NOMO-1 treated with DMSO at 0.1 percent for 48 hours (cell line): Measurements from ENCODE around the gene BLOC1S6.

ENCODE experiments used
- DNase-seq: peaks from one replicate; lab custom pipeline; 2025; ENCODE audit not compliant: unreplicated experiment; lab: John Stamatoyannopoulos, UW

BLOC1S6 gene

DNA sequence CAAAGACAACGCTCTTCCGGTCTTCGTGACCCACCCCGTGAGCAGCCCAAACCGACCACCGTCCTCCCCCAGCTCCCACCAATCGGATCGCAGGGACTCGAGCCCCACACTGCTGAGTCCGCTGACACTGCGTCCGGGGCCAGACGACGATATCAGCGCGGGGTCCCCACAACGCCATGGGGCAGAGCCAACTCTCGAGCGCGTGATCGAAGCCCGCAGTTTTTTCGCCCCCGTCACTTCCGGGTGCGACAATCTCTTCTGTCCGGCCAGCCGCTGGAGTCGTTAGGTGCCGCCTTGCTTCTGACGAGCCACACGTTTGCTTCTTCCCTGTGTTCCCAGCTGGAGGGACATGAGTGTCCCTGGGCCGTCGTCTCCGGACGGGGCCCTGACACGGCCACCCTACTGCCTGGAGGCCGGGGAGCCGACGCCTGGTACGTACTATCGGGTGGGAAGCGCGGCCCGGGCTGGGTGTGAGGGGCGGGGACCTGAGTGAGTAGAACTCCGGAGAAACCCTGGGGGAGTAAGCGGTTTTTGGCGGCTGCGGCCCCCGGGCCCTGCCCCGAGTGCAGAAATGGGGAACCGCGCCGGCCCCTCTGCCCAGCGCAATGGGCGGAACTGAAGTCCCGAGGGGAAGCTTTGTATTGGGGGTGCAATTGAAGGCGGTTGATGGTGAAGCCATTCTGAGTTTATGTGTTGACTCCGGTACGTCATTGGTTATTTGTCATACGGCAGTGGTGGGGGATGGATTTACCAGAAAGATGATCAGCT, at the start of gene BLOC1S6:
Gene BLOC1S6 (plus strand): TSS at position 285 of the 768 bp plus-strand sequence. CDS start 65 bp downstream, at position 350.
- DNase-seq: peak; percentile 86

GRCh38 chr15:45539680-45540079, 47.5 kb upstream of the BLOC1S6 start:
- DNase-seq: no peak

- no peak for DNase-seq
Observed at GRCh38 chr15:45540531-45540930, 46.6 kb upstream of the BLOC1S6 start.

DNA sequence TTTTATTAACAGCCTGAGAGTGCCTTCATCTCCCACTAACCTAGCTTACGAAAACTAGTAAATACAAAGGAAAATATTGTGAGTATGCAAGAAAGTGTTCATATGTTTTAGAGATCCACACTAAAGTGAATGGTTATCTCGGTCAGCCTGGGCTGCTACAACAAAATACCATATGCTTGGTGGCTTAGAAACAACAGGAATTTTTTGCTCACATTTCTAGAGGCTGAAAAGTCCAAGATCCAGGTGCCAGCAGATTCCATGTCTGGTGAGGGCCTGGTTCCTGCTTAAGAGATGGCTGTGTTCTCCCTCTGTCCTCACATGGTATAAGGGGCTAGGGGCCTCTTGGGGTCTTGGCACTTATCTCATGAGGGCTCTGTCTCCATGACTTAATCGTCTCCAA, 44.1 kb upstream of the BLOC1S6 start:
- no peak for DNase-seq

DNA sequence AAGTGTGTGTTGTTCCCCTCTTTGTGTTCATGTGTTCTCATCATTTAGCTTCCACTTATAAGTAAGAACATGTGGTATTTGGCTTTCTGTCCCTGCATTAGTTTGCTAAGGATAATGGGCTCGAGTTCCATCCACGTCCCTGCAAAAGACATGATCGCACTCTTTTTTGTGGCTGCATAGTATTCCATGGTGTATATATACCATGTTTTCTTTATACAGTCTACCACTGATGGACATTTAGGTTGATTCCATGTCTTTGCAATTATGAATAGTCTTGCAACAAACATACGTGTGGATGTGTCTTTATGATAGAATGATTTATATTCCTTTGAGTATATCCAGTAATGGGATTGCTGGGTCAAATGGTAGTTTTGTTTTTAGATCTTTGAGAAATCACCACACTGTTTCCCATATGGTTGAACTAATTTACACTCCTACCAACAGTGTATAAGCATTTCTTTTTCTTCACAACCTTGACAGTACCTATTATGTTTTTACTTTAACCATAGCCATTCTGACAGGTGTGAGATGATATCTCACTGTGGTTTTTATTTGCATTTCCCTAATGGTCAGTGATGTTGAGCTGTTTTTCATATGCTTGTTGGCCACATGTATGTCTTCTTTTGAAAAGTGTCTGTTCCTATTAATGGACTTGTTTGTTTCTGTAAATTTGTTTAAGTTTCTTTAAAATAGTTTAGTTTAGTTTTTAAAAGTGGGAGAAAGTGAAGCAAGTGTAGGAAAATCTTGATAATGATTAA, 42.7 kb upstream of the BLOC1S6 start:
- no peak for DNase-seq

DNA sequence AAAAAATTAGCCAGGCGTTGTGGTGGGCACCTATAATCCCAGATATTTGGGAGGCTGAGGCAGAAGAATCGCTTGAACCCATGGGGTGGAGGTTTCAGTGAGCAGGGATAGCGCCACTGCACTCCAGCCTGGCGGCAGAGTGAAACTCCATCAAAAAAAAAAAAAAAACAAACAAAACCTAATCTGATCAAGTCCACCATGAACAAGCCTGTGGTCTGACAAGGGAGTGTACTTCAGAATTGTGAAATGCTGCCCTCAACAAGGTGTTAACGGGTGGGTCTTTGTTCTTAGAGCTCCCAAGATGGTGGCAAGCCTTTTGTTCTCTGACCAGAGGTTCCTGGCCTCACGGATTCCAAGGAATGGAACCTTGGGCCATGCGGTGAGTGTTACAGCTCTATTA, 40.4 kb upstream of the BLOC1S6 start:
- no peak for DNase-seq

DNA sequence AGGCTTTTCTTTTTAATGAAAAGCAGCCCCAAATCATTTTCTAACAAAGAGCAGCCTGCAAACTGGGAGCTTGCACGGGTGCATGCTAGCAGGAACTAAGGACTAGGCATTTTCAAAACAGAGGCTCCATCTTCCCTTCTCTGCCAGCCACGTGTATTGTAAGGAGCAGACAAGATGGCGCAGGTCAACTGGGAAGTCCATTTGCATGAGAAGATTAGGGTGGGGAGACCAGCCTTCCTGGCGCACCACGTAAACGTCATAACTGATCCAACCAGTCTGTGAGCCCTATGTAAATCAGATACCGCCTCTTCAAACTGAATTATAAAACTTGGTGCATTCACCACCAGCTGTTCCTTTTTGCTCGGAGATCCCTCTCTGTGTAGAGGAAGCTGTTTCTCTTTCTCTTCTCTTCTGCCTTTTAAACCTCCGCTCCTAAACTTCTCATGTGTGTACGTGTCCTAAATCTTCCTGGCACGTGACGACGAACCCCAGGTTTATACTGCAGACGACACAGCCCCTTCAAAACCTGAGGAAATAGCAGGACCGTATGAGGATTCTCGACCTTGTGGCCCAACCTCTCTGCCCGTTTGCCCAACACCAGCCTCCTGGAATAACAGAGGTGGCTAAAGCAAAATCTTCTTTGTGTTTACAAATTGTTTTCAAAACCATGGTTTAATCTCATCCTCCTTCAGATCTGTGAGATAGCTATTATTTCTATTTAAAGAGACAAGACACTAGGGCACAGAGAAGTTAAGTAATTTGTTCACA, 38.2 kb upstream of the BLOC1S6 start:
- peak; percentile 85 for DNase-seq

- DNase-seq: no peak
Observed at GRCh38 chr15:45549541-45550220, 37.5 kb upstream of the BLOC1S6 start.

DNA sequence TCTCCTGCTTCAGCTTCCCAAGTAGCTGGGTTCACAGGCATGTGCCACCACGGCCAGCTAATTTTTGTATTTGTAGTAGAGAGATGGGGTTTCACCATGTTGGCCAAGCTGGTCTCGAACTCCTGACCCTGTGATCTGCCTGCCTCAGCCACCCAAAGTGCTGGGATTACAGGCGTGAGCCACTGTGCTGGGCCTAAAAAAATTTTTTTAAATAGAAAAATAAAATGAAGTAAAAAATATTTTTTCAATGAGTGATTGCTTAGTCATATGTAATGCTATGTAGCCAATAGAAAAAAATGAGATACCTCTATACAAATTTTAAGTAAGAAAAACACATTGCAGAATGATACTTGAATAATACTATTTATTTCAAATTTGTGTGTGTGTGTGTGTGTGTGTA, 36.7 kb upstream of the BLOC1S6 start:
- no peak for DNase-seq

GRCh38 chr15:45551676-45552075, 35.5 kb upstream of the BLOC1S6 start:
- no peak for DNase-seq

DNA sequence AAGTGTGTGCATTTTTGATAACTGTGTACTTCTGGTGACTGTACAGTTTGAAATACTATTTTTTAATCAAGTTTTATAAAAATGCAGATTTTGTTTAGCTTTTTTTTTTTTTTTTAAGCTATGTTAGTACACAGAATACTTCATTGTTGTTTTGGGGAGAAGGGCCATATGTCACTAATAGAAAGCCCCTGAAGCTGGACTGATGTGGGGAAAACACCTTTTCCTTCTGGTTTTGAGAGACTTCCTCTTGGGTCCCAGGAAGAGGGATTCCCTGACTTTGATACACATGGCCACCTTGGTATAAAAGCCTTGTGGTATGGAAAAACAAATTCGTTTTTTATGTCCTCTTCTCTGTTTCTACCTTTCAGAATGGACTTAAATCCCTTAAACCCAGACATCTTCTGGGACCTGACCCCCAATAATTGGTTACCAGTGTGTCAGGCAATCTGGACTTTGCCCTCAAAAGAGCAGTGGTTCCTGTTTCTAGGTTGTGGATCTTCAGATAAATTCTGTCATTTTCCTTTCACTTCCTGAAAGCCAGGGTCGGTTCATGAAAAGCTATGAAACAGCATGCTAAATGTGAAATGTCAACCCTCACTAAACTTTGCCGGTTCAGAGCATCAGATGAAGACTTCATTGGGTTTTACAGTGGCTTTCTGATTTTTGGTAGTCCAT, 31.1 kb upstream of the BLOC1S6 start:
- peak; percentile 91 for DNase-seq

- peak; percentile 93 for DNase-seq
Observed at GRCh38 chr15:45572617-45573016, 14.6 kb upstream of the BLOC1S6 start.

- no peak for DNase-seq
Observed at GRCh38 chr15:45573961-45574629, 13.1 kb upstream of the BLOC1S6 start.

DNA sequence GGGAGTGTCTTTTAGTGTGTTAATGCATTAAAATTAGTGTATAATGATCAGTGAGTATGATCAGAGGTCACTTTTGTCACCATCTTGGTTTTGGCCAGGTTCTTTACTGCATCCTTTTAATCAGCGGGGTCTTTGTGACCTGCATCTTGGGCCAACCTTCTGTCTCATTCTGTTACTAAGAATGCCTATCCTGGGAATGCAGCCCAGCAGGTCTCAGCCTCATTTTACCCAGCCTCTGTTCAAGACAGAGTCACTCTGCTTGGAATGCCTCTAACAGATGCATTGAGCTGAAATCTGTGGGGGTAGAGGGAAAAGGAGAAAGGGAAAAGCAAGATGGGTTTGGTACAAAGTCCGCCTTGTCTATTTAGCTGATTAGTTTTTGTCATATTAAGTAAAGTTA, 5.3 kb upstream of the BLOC1S6 start:
- no peak for DNase-seq

- DNase-seq: no peak
Observed at GRCh38 chr15:45583731-45584639, 3.2 kb upstream of the BLOC1S6 start.

DNA sequence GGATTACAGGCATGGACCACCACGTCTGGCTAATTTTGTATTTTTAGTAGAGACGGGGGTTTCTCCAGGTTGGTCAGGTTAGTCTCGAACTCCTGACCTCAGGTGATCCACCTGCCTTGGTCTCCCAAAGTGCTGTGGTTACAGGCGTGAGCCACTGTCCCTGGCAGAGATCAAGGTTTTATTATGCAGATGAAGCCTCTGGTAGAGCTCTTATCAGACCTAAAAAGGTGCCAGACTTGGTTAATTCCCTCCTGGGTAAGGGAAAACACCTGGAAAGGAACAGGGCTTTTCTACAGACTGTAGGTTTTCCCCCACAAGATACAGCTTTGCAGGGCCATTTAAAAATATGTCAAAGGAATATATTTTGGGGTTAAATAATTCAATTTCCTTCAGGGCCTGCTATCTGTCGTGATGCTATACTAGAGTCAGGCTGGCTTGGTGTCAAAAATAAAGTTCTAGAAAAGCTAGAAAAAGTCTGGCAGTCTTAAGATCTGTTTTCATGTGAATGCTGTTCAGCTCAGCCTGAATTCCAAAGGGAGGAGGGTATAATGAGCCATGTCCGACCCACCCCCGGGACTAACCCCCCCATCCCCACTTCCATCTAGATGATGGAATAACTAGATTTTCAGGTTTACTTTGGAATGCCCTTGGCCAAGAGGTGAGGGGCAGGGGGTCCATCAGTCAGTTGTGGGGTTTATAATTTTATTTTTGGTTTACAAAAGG, 1.9 kb upstream of the BLOC1S6 start:
- no peak for DNase-seq

- no peak for DNase-seq
Observed at GRCh38 chr15:45586125-45586524, 1.1 kb upstream of the BLOC1S6 start.

DNA sequence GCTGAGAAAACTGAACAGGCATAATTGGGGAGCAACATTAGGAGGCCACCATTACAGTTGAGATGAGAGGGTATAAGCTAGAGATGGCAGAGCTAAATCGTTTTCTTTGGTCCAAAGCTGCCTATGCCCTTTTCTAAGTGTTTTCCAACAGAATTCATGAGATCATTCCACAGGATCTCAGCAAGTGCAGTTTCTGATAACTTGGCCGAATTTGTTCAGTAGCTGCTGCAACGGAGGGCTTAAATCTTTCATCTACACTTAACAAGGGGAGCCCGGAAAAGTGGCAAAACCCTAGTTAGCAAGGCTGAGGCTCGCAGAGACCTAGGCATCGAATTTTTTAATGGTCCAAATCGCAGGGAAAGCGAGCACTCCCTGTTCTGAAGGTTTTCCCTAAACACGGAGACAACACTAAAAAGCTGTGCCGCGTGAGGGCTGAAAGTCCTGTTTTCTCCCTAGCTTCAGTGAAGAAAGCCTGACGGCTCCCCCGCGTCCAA, 531 bp upstream of the BLOC1S6 start:
- DNase-seq: no peak
